ENCODE results near the gene TSPAN3. TPM values are rescaled to one million over a fixed set of nuclear protein-coding genes. Genes with fewer than 3 reads are reported as not detected.

The TSPAN3 gene
- polyA plus RNA-seq (2011; rRNA removed) (344 and 396 TPM in 2 replicates), polyA minus RNA-seq (2011; rRNA and poly(A)+ RNA removed) (113 and 152 TPM in 2 replicates)

DNA sequence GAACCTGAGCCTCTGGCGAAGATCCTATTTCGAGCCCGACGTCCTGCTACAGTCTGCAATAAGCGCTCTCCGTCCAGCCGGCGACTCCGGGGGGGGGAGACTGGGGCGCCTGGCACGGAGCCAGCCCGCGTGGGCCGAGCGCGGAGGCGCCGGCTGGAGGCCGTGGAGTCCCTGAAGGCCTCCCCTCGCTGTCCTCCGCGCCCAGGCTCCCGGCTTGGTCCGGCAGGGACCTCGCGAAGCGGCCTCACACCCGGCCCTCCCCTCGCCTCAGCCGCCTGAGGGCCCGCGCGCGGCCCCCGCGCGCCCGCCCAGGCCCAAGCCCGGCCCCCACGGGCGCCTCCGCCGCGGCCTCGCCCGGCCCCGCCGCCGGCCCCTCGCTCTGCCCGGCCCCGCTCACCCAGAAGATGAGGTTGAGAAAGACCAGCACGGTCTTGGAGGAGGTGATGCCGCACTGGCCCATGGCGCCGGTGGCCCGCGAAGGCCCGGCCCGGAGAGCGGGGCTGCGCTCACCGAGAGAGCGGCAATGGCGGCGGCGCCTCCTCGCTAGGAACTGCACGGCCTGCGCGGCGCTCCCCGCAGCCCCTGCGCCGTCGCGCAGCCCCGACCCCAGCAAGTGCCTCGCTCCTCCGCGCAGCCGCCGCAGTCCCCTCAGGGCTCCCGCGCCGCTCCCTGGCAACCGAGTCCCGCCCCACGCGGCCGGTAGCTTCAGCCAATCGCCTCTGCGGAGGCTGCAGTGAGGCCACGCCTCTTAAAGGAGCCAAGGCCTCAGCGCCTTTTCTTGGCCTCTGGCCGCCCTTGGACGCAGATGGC is at the start of gene TSPAN3:
Gene TSPAN3, minus strand, starts transcription at position 615 of the 810 bp plus-strand sequence. Its CDS starts 155 bp downstream, at position 460.
- ChIA-PET CTCF (no interaction called here), POLR2A (no interaction called here)
- TF ChIP-seq, protein P1, sequence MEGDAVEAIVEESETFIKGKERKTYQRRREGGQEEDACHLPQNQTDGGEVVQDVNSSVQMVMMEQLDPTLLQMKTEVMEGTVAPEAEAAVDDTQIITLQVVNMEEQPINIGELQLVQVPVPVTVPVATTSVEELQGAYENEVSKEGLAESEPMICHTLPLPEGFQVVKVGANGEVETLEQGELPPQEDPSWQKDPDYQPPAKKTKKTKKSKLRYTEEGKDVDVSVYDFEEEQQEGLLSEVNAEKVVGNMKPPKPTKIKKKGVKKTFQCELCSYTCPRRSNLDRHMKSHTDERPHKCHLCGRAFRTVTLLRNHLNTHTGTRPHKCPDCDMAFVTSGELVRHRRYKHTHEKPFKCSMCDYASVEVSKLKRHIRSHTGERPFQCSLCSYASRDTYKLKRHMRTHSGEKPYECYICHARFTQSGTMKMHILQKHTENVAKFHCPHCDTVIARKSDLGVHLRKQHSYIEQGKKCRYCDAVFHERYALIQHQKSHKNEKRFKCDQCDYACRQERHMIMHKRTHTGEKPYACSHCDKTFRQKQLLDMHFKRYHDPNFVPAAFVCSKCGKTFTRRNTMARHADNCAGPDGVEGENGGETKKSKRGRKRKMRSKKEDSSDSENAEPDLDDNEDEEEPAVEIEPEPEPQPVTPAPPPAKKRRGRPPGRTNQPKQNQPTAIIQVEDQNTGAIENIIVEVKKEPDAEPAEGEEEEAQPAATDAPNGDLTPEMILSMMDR (IDR thresholded peaks at IDR 0.05; ENCODE audit: insufficient read depth, low read depth, low read length) = no peak
- DNase-seq (ENCODE audit: low read depth) = peak; percentile 48
- H3K27me3 ChIP-seq (ENCODE audit: control insufficient read depth, insufficient read depth, low read length) = peaks cover 11% of the 10 kb centered on the region; the same call in 1 of the 2 replicates
- H3K4me3 ChIP-seq (ENCODE audit: low read depth, low read length) = peak within 1 kb of the TSS; percentile 72
- no peaks in the 10 kb centered on the region for H3K36me3 ChIP-seq (ENCODE audit: control insufficient read depth, insufficient read depth, low read length)

DNA sequence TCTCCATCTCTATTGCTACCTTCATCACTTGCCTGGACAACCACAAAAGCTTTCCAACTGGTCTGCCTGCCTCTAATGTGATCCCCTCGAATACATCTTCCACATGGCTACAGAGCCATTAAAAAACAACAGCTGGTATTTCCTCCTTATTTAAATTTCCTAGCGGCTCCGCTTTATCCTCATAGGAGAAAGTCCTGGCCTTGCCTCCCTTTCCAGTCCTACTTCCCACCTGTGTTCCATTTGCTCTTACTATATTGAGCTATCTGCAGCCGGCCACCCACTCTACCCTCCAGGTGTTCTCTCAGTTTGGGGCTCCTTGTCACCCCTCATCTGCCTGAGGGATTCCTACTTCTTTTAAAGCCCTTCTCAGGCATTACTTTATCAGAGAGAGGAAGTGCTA is 49.7 kb upstream of the TSPAN3 start:
- no peaks in the 10 kb centered on the region for H3K36me3 ChIP-seq (ENCODE audit: control insufficient read depth, insufficient read depth, low read length)
- no peaks in the 10 kb centered on the region for H3K27me3 ChIP-seq (ENCODE audit: control insufficient read depth, insufficient read depth, low read length)
- ChIA-PET CTCF (interaction anchor here (3.1 to 7.1 kb wide), 3 partner anchors 11 to 423 kb away, joined by 12 to 98 read pairs (median 19); no protein-coding TSS in a partner anchor), POLR2A (no interaction called here)
- TF ChIP-seq, protein P1 (IDR thresholded peaks at IDR 0.05; ENCODE audit: insufficient read depth, low read depth, low read length) = no peak
- DNase-seq (ENCODE audit: low read depth) = no peak
- H3K4me3 ChIP-seq (ENCODE audit: low read depth, low read length) = no peak overlapping the region

DNA sequence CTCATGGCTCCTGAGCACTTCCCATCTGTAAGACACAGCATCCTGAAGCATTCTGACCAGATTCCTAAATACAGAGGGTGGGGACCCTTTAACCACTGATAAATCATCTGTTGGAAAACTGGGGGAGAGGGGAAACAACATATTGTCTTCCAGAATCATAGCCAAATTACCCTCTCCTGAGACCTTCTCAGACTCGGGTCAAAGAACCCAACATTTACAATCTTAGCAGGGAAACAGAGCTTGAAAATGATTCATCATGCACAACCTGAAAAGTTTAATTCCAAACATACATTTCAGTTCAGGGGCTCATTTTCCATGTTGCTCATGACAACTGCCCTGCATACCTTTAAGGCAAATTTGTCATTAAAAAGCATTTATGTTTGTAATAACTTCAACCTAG is 48.5 kb upstream of the TSPAN3 start:
- POLR2A ChIA-PET = interaction anchor here (0.5 kb wide), 1 partner anchor 21 kb away, joined by 6 read pairs; no protein-coding TSS in a partner anchor
- CTCF ChIA-PET = interaction anchor here (0.6 to 7.1 kb wide), 25 partner anchors 8 to 1378 kb away, joined by 3 to 98 read pairs (median 4); partner anchors contain the start of gene PEAK1
- Histone ChIP-seq H3K36me3 (ENCODE audit: control insufficient read depth, insufficient read depth, low read length) (peaks cover 5% of the 10 kb centered on the region), H3K27me3 (ENCODE audit: control insufficient read depth, insufficient read depth, low read length) (no peaks in the 10 kb centered on the region), H3K4me3 (ENCODE audit: low read depth, low read length) (no peak overlapping the region)
- DNase-seq (ENCODE audit: low read depth) = no peak
- TF ChIP-seq, protein P1 (IDR thresholded peaks at IDR 0.05; ENCODE audit: insufficient read depth, low read depth, low read length) = no peak

DNA sequence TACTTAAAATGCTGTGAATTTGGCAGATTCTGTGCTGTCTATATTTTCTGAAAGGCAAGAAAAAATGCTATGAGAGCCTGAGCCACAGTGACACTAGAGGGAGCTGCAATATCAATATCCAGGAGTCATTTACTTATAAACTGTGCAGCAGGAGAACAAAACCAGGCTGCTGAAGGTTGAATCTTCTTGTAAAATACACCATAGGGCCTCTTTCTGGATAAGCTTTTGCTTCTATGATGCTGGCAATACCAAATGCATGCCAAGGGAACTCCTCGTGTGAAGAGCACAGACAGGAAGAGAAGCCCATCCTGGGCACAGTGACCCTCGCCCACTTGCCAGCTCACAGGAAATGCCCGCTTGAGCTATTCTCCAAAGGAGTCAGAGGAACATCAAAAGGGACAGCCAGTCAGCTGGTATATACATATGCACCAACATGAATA is 48.0 kb upstream of the TSPAN3 start:
- Histone ChIP-seq H3K4me3 (ENCODE audit: low read depth, low read length) (no peak overlapping the region), H3K27me3 (ENCODE audit: control insufficient read depth, insufficient read depth, low read length) (no peaks in the 10 kb centered on the region), H3K36me3 (ENCODE audit: control insufficient read depth, insufficient read depth, low read length) (peaks cover 8% of the 10 kb centered on the region)
- peak; percentile 28 for DNase-seq (ENCODE audit: low read depth)
- ChIA-PET POLR2A (interaction anchor here (0.5 kb wide), 1 partner anchor 21 kb away, joined by 6 read pairs; no protein-coding TSS in a partner anchor), CTCF (interaction anchor here (0.5 to 7.1 kb wide), 34 partner anchors 9 to 1379 kb away, joined by 3 to 98 read pairs (median 3); partner anchors contain the start of gene PEAK1)
- TF ChIP-seq, protein P1 (IDR thresholded peaks at IDR 0.05; ENCODE audit: insufficient read depth, low read depth, low read length) = peak; percentile 81

DNA sequence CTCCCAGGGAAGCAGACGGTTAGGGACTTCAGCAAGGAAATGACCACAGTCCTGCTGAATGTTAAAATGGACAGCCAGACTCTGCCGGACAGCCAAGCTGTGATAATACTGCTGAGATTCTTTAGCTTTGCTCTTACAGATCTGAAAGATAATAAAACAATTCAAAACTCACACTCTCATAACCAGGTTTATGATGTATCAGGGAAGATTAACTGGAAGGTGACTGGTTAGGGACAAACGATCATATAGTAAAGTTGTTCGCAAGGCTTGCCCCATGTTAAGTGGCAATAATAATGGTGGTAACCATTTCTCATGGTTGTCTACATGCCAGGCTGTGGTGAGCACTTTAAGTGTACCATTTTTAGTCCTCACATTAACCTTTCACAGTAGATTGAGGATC is 44.3 kb upstream of the TSPAN3 start:
- Histone ChIP-seq H3K4me3 (ENCODE audit: low read depth, low read length) (no peak overlapping the region), H3K36me3 (ENCODE audit: control insufficient read depth, insufficient read depth, low read length) (peaks cover 13% of the 10 kb centered on the region), H3K27me3 (ENCODE audit: control insufficient read depth, insufficient read depth, low read length) (no peaks in the 10 kb centered on the region)
- TF ChIP-seq, protein P1 (IDR thresholded peaks at IDR 0.05; ENCODE audit: insufficient read depth, low read depth, low read length) = no peak
- CTCF ChIA-PET = no interaction called here
- no peak for DNase-seq (ENCODE audit: low read depth)
- POLR2A ChIA-PET = no interaction called here

Data from BJ (cell line).